Activated CD8-positive, alpha-beta memory T cell treated with anti-CD3 and anti-CD28 coated beads, Interleukin-2, amount 50 U/mL, for 4 hours (primary cell): Measurements from ENCODE around the gene CD63.

Experiments
- DNase-seq: peaks from one replicate; pipeline ENCODE4 v3.0.0-alpha.2; 2020

CD63 gene

GRCh38 chr12:55738123-55739024 lies 9.6 kb upstream of the CD63 start:
- DNase-seq: peak; percentile 76

- no peak for DNase-seq
These were observed 8.8 kb upstream of the CD63 start for GRCh38 chr12:55737581-55738122.

GRCh38 chr12:55736780-55737580 lies 8.2 kb upstream of the CD63 start:
- DNase-seq: peak; percentile 60

GRCh38 chr12:55736076-55736475 lies 7.3 kb upstream of the CD63 start:
- DNase-seq: no peak

GRCh38 chr12:55734595-55734994 lies 5.8 kb upstream of the CD63 start:
- no peak for DNase-seq

- DNase-seq: no peak
These were observed 5.0 kb upstream of the CD63 start for GRCh38 chr12:55733858-55734257.

GRCh38 chr12:55733021-55733555 lies 4.3 kb upstream of the CD63 start:
- DNase-seq: no peak

- no peak for DNase-seq
These were observed 3.5 kb upstream of the CD63 start for GRCh38 chr12:55732288-55732687.

- peak; percentile 41 for DNase-seq
These were observed 1.3 kb upstream of the CD63 start for GRCh38 chr12:55729819-55730818.

- no peak for DNase-seq
These were observed 447 bp downstream of the CD63 start for GRCh38 chr12:55728186-55728938.

GRCh38 chr12:55727643-55728185 lies 1.1 kb downstream of the CD63 start:
- DNase-seq: no peak

GRCh38 chr12:55726971-55727370 lies 1.8 kb downstream of the CD63 start:
- no peak for DNase-seq

- DNase-seq: no peak
These were observed 3.3 kb downstream of the CD63 start for GRCh38 chr12:55725556-55725955.

- no peak for DNase-seq
These were observed 3.9 kb downstream of the CD63 start for GRCh38 chr12:55724940-55725309.

GRCh38 chr12:55724226-55724939 lies 4.4 kb downstream of the CD63 start:
- peak; percentile 63 for DNase-seq

GRCh38 chr12:55723516-55724225 lies 5.1 kb downstream of the CD63 start:
- no peak for DNase-seq

- DNase-seq: no peak
These were observed 5.9 kb downstream of the CD63 start for GRCh38 chr12:55722948-55723347.

GRCh38 chr12:55721601-55722213 lies 7.1 kb downstream of the CD63 start:
- no peak for DNase-seq

GRCh38 chr12:55720894-55721444 lies 7.8 kb downstream of the CD63 start:
- DNase-seq: no peak
